HepG2 (cell line): ENCODE measurements around the gene ARL4D. TPM values are rescaled to one million over a fixed set of nuclear protein-coding genes. Genes with fewer than 3 reads are reported as not detected.

Experiments used
- ATAC-seq: fragments of 200-7000 bp; cut with Tn5 transposase; 3 replicates; pipeline ENCODE4 v1.9.1; 2020; ENCODE audit warnings: mild to moderate bottlenecking, moderate library complexity
- BruUV-seq: library from RNA; stranded (reverse); fragments of 400-500 nt; replicated peaks from 2 replicates; lab custom pipeline; 2021; lab: Mats Ljungman, UMichigan
- CTCF ChIA-PET: fragments of 300-600 bp; formaldehyde crosslinking; extraction: SDS; loops from one replicate; lab custom pipeline; 2021; ENCODE audit warnings: low total read pairs, inconsistent platforms, low intra/inter-chr PET ratio; lab: Yijun Ruan, JAX
- POLR2A ChIA-PET: fragments of 350-600 bp; sonication (Branson Sonifier 250); formaldehyde crosslinking; loops from one replicate; lab custom pipeline; 2020; ENCODE audit warnings: antibody characterized with exemption, inconsistent platforms; lab: Yijun Ruan, JAX
- DNase-seq: peaks from one replicate; pipeline ENCODE4 v3.0.0-alpha.2; 2015; ENCODE audit warnings: low spot score
- FAIRE-seq: peaks from 3 replicates; lab custom pipeline; 2011; peaks lifted over from hg19 to GRCh38; lab: Jason Lieb, UNC
- H2AFZ ChIP-seq: one replicate; pipeline ENCODE4 v1.6.1; 2011; ENCODE audit warnings: low read length, inconsistent platforms
- H3K27ac ChIP-seq: fragments of 300-600 bp; 3 replicates; pipeline ENCODE4 v1.8.0; 2011; ENCODE audit warnings: mixed run types, mild to moderate bottlenecking, mixed read lengths, low read length, inconsistent platforms; ENCODE audit not compliant: insufficient read depth; ENCODE audit errors: extremely low read length
- H3K27me3 ChIP-seq, 2 experiments: fragments of 200-600 bp in 1 of 2; 2 replicates in 1 of 2; 3 replicates in 1 of 2; pipeline versions ENCODE4 v1.6.0 to v1.8.0; 2011; ENCODE audit warnings: low read length in 2 of 2, mild to moderate bottlenecking in 2 of 2, moderate library complexity in 2 of 2, inconsistent platforms in 1 of 2; ENCODE audit not compliant: insufficient read depth in 2 of 2, control insufficient read depth in 1 of 2
- H3K36me3 ChIP-seq, 2 experiments: fragments of 200-600 bp in 1 of 2; replicated peaks in 1 of 2; 2 replicates in 1 of 2; 3 replicates in 1 of 2; pipeline versions ENCODE4 v1.5.1 to v1.8.0; 2011; ENCODE audit warnings: low read length in 2 of 2, inconsistent platforms in 1 of 2; ENCODE audit not compliant: insufficient read depth in 2 of 2, control insufficient read depth in 1 of 2
- H3K4me1 ChIP-seq: 2 replicates; pipeline ENCODE4 v1.5.1; 2012; ENCODE audit warnings: low read length, inconsistent platforms; ENCODE audit not compliant: insufficient read depth
- H3K4me2 ChIP-seq: 2 replicates; pipeline ENCODE4 v1.6.0; 2011; ENCODE audit warnings: low read depth, low read length, inconsistent platforms
- H3K4me3 ChIP-seq, 3 experiments: fragments of 200-600 bp in 1 of 3; sonication (generic), shearing (Covaris generic) in 1 of 3; replicated peaks in 1 of 3; 2 replicates each; pipeline ENCODE4 v1.5.1; 2011 to 2016; ENCODE audit warnings: low read length in 3 of 3, inconsistent platforms in 2 of 3, low read depth in 2 of 3, mild to moderate bottlenecking in 2 of 3, control low read depth in 1 of 3, mixed read lengths in 1 of 3; ENCODE audit not compliant: insufficient read depth in 1 of 3
- H3K79me2 ChIP-seq: one replicate; pipeline ENCODE4 v1.6.1; 2011; ENCODE audit warnings: low read length, inconsistent platforms; ENCODE audit not compliant: insufficient read depth
- H3K9ac ChIP-seq: 2 replicates; pipeline ENCODE4 v1.6.0; 2011; ENCODE audit warnings: mild to moderate bottlenecking, low read depth, low read length, inconsistent platforms; ENCODE audit not compliant: insufficient read depth
- H3K9me3 ChIP-seq: 2 replicates; pipeline ENCODE4 v1.5.1; 2012; ENCODE audit warnings: mild to moderate bottlenecking, low read length
- H4K20me1 ChIP-seq: 2 replicates; pipeline ENCODE4 v1.6.0; 2011; ENCODE audit warnings: inconsistent platforms, mild to moderate bottlenecking, low read length, moderate library complexity; ENCODE audit not compliant: insufficient read depth
- ERF ChIP-seq: IDR thresholded peaks from 2 replicates; pipeline ENCODE4 v1.6.1; 2018; ENCODE audit warnings: missing biosample characterization, missing genetic modification reagents
- IKZF1 ChIP-seq: fragments of 450-650 bp; IDR thresholded peaks from 2 replicates; pipeline ENCODE4 v1.7.1; 2016
- MED13 ChIP-seq: sonication (generic); formaldehyde crosslinking; IDR thresholded peaks from 2 replicates; pipeline ENCODE4 v1.5.0; 2020; ENCODE audit warnings: missing genetic modification reagents
- MEIS2 ChIP-seq: sonication (generic); formaldehyde crosslinking; IDR thresholded peaks from 2 replicates; pipeline ENCODE4 v1.9.0; 2021; ENCODE audit warnings: mild to moderate bottlenecking, missing genetic modification reagents
- NFE2 ChIP-seq: sonication (generic); formaldehyde crosslinking; IDR thresholded peaks from 2 replicates; pipeline ENCODE4 v1.4.0; 2020; ENCODE audit warnings: missing genetic modification reagents
- NFYB ChIP-seq: sonication (generic); formaldehyde crosslinking; IDR thresholded peaks from 2 replicates; pipeline ENCODE4 v1.4.0; 2020; ENCODE audit warnings: missing genetic modification reagents
- NONO ChIP-seq, 2 experiments: fragments of 450-650 bp in 1 of 2; sonication (generic) in 1 of 2; formaldehyde crosslinking in 1 of 2; IDR thresholded peaks in 1 of 2; conservative IDR thresholded peaks in 1 of 2; 2 replicates each; pipeline versions ENCODE4 v1.6.1 to v1.8.0; 2017 to 2022; ENCODE audit warnings: mild to moderate bottlenecking in 1 of 2, missing genetic modification reagents in 1 of 2, moderate library complexity in 1 of 2
- SP2 ChIP-seq: sonication (generic); formaldehyde crosslinking; IDR thresholded peaks from 2 replicates; pipeline ENCODE4 v1.5.1; 2020; ENCODE audit warnings: mild to moderate bottlenecking, missing genetic modification reagents
- YEATS2 ChIP-seq: sonication (generic); formaldehyde crosslinking; IDR thresholded peaks from 2 replicates; pipeline ENCODE4 v1.4.0; 2020; ENCODE audit warnings: missing genetic modification reagents, borderline replicate concordance
- YY1 ChIP-seq: IDR thresholded peaks from 2 replicates; pipeline ENCODE4 v1.6.1; 2011; ENCODE audit warnings: low read length, low read depth, moderate library complexity, mild to moderate bottlenecking; ENCODE audit not compliant: insufficient read depth, insufficient replicate concordance
- WGBS: methylation state at CpG from one replicate; pipeline ENCODE4 v1.1.6; 2017; ENCODE audit warnings: low lambda C conversion rate; 5-methylcytosine and 5-hydroxymethylcytosine counted together
- in situ Hi-C: cut with HindIII; loops from 2 replicates; pipeline ENCODE4 v1.10.0; 2017; ENCODE audit warnings: low pct_unique_long_range_greater_than_20kb; ENCODE audit not compliant: extremely low pct_ligation_motif_present
- intact Hi-C: fragments of 100-400 bp; cut with micrococcal nuclease; formaldehyde crosslinking; loops from one replicate; pipeline ENCODE4 v1.10.0; 2022; ENCODE audit not compliant: unreplicated experiment
- polyA plus RNA-seq, 8 experiments: library from polyadenylated mRNA; depleted of rRNA in 3 of 8; stranded (reverse) in 7 of 8; unstranded in 1 of 8; fragments of >200 nt; fragmentation: Illumina TruSeq in 4 of 8; extraction: Trizol in 4 of 8; gene quantifications; 2 replicates each; pipeline versions ENCODE4 v1.2.1 to v1.2.3, GENCODE V29; 2011 to 2016; ENCODE audit warnings: low read depth in 4 of 8, missing spikeins in 1 of 8, mixed read lengths in 1 of 8; ENCODE audit not compliant: insufficient read depth in 1 of 8
- total RNA-seq, 5 experiments: library from RNA; depleted of rRNA; stranded (reverse); fragments of >200 nt; fragmentation: Illumina TruSeq; extraction: Trizol; gene quantifications; 2 replicates each; pipeline ENCODE4 v1.2.3, GENCODE V29; 2016; ENCODE audit warnings: low read depth in 1 of 5
- TF ChIP-seq, protein P1 (sequence below): sonication (generic); formaldehyde crosslinking; IDR thresholded peaks from 2 replicates; pipeline ENCODE4 v1.8.1; 2023; ENCODE audit warnings: mild to moderate bottlenecking, missing genetic modification reagents, borderline replicate concordance
- TF ChIP-seq, protein P2 (sequence below): sonication (generic); formaldehyde crosslinking; IDR thresholded peaks from 2 replicates; pipeline ENCODE4 v1.5.0; 2020; ENCODE audit warnings: mild to moderate bottlenecking, missing genetic modification reagents
- TF ChIP-seq, protein P3 (sequence below): sonication (generic); formaldehyde crosslinking; conservative IDR thresholded peaks from 2 replicates; pipeline ENCODE4 v1.8.1; 2023; ENCODE audit warnings: missing genetic modification reagents
- TF ChIP-seq, protein P4 (sequence below): sonication (generic); formaldehyde crosslinking; IDR thresholded peaks from 2 replicates; pipeline ENCODE4 v1.5.1; 2020; ENCODE audit warnings: mild to moderate bottlenecking, moderate library complexity, missing genetic modification reagents
- TF ChIP-seq, protein P5 (sequence below): sonication (generic); formaldehyde crosslinking; IDR thresholded peaks from 2 replicates; pipeline ENCODE4 v1.4.0; 2020; ENCODE audit warnings: missing genetic modification reagents

Gene ARL4D
- total and polyA plus RNA-seq, 2 of the 13 experiments (the other 11 are each of a cell fraction or from before 2014, with no cell fraction given): 9.0 to 25.9 TPM

DNA sequence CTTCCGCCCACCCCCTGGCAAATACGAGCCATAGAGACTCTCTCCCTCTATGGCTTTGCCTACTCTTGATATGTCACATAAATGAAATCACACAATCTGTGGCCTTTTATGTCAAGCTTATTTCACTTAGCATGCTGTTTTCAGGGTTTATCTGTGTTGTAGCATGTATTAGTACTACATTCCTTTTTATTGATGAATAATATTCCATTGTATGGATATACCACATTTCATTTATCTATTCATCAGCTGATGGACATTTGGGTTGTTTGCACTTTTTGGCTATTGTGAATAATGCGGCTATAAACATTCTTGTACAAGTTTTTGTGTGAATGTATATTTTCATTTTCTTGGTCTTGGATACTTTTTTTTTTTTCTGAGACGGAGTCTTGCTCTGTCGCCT is 48.0 kb downstream of the ARL4D start:
- CTCF ChIA-PET: no interaction called here
- FAIRE-seq: no peak
- no peak overlapping the region for H3K27ac ChIP-seq
- no peak for TF ChIP-seq IKZF1
- TF ChIP-seq SP2 (CRISPR knock-in tag): no peak
- no peak for TF ChIP-seq MEIS2 (CRISPR knock-in tag)
- TF ChIP-seq NFE2 (CRISPR knock-in tag): no peak
- TF ChIP-seq NFYB: no peak
- TF ChIP-seq MED13 (CRISPR knock-in tag): no peak
- no peak for TF ChIP-seq ERF
- TF ChIP-seq, protein P1, sequence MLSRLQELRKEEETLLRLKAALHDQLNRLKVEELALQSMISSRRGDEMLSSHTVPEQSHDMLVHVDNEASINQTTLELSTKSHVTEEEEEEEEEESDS (CRISPR knock-in tag): no peak
- TF ChIP-seq, protein P2, sequence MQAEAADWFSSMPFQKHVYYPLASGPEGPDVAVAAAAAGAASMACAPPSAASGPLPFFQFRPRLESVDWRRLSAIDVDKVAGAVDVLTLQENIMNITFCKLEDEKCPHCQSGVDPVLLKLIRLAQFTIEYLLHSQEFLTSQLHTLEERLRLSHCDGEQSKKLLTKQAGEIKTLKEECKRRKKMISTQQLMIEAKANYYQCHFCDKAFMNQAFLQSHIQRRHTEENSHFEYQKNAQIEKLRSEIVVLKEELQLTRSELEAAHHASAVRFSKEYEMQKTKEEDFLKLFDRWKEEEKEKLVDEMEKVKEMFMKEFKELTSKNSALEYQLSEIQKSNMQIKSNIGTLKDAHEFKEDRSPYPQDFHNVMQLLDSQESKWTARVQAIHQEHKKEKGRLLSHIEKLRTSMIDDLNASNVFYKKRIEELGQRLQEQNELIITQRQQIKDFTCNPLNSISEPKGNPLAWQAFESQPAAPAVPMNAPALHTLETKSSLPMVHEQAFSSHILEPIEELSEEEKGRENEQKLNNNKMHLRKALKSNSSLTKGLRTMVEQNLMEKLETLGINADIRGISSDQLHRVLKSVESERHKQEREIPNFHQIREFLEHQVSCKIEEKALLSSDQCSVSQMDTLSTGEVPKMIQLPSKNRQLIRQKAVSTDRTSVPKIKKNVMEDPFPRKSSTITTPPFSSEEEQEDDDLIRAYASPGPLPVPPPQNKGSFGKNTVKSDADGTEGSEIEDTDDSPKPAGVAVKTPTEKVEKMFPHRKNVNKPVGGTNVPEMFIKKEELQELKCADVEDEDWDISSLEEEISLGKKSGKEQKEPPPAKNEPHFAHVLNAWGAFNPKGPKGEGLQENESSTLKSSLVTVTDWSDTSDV: no peak
- TF ChIP-seq, protein P3, sequence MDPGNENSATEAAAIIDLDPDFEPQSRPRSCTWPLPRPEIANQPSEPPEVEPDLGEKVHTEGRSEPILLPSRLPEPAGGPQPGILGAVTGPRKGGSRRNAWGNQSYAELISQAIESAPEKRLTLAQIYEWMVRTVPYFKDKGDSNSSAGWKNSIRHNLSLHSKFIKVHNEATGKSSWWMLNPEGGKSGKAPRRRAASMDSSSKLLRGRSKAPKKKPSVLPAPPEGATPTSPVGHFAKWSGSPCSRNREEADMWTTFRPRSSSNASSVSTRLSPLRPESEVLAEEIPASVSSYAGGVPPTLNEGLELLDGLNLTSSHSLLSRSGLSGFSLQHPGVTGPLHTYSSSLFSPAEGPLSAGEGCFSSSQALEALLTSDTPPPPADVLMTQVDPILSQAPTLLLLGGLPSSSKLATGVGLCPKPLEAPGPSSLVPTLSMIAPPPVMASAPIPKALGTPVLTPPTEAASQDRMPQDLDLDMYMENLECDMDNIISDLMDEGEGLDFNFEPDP (CRISPR knock-in tag): no peak
- TF ChIP-seq, protein P4, sequence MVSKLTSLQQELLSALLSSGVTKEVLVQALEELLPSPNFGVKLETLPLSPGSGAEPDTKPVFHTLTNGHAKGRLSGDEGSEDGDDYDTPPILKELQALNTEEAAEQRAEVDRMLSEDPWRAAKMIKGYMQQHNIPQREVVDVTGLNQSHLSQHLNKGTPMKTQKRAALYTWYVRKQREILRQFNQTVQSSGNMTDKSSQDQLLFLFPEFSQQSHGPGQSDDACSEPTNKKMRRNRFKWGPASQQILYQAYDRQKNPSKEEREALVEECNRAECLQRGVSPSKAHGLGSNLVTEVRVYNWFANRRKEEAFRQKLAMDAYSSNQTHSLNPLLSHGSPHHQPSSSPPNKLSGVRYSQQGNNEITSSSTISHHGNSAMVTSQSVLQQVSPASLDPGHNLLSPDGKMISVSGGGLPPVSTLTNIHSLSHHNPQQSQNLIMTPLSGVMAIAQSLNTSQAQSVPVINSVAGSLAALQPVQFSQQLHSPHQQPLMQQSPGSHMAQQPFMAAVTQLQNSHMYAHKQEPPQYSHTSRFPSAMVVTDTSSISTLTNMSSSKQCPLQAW: no peak
- TF ChIP-seq, protein P5, sequence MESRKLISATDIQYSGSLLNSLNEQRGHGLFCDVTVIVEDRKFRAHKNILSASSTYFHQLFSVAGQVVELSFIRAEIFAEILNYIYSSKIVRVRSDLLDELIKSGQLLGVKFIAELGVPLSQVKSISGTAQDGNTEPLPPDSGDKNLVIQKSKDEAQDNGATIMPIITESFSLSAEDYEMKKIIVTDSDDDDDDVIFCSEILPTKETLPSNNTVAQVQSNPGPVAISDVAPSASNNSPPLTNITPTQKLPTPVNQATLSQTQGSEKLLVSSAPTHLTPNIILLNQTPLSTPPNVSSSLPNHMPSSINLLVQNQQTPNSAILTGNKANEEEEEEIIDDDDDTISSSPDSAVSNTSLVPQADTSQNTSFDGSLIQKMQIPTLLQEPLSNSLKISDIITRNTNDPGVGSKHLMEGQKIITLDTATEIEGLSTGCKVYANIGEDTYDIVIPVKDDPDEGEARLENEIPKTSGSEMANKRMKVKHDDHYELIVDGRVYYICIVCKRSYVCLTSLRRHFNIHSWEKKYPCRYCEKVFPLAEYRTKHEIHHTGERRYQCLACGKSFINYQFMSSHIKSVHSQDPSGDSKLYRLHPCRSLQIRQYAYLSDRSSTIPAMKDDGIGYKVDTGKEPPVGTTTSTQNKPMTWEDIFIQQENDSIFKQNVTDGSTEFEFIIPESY: no peak
- no peak for TF ChIP-seq YEATS2
- no peak for TF ChIP-seq NONO (IDR thresholded peaks at IDR 0.05)
- TF ChIP-seq NONO (CRISPR knock-in tag; conservative IDR thresholded peaks at IDR 0.05): no peak
- no peak for TF ChIP-seq YY1

More for the DNA sequence above, 48.0 kb downstream of the ARL4D start:
- H3K36me3 ChIP-seq: no peaks in the 10 kb centered on the region
- H3K4me3 ChIP-seq: no peak overlapping the region
- DNase-seq (no peak), ATAC-seq (no peak)
- H3K9ac ChIP-seq: no peak overlapping the region
- no peak overlapping the region for H2AFZ ChIP-seq
- whole genome bisulfite sequencing: 99% methylated on average over 5 of the region's 5 CpGs
- no peak overlapping the region for H3K4me2 ChIP-seq
- no TSS peak for BruUV-seq
- no peaks in the 10 kb centered on the region for H3K79me2 ChIP-seq
- no peaks in the 10 kb centered on the region for H3K9me3 ChIP-seq
- intact Hi-C loops (no loop called here), in situ Hi-C loops (no loop called here)
- POLR2A ChIA-PET: interaction anchor here (1.4 kb wide), 1 partner anchor 10 kb away, joined by 3 read pairs; no protein-coding TSS in a partner anchor
- H4K20me1 ChIP-seq: no peaks in the 10 kb centered on the region
- no peaks in the 10 kb centered on the region for H3K27me3 ChIP-seq
- H3K4me1 ChIP-seq: peaks cover 50% of the 10 kb centered on the region
